ENCODE results near the gene PCDHA12.
"Not testable (repeated sequence)": the region's sequence is repeated elsewhere in the genome, so short reads cannot be mapped to it uniquely, and the experiment has no call there.

PCDHA12 gene

GRCh38 chr5:140875085-140876065, at the start of gene PCDHA12:
PCDHA12 (plus strand) TSS chr5:140875308; CDS start chr5:140875473, 165 bp downstream.
- DNase-seq: no peak

DNA sequence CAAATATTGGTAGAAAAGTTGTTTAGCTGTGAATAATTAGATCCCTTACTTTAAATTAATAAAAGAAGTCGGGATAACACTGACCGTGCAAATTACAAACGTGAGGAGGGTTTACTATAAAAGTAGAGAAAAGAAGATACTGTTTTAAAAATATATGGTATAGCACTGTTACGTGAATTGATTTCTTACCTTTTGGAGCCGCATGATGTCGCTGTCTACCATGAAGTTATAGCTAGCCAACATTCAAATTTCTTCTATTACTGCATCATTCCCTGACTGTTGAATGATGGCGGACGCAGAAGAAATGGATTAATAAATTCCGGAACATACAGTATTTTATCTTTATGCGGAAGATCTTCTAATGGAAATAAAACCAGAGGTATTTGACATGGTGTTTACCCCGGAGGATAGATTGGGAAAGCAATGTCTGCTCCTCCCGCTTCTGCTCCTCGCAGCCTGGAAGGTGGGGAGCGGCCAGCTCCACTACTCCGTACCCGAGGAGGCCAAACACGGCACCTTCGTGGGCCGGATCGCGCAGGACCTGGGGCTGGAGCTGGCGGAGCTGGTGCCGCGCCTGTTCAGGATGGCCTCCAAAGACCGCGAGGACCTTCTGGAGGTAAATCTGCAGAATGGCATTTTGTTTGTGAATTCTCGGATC, 47.3 kb upstream of the PCDHA12 start, which contains the start of gene PCDHA6:
Gene PCDHA6 (plus strand): TSS at position 257 of the 658 bp plus-strand sequence. CDS start 132 bp downstream, at position 389.
- no peak for DNase-seq

- no peak for DNase-seq
Observed at GRCh38 chr5:140828362-140828737, 46.8 kb upstream of the PCDHA12 start.

GRCh38 chr5:140829511-140830501, 45.3 kb upstream of the PCDHA12 start:
- DNase-seq: not testable (repeated sequence)

GRCh38 chr5:140833993-140834392, 41.1 kb upstream of the PCDHA12 start, which contains the start of gene PCDHA7:
PCDHA7 (plus strand) TSS chr5:140834269; CDS start chr5:140834384, 115 bp downstream.
- no peak for DNase-seq

- not testable (repeated sequence) for DNase-seq
Observed at GRCh38 chr5:140834439-140835008, 40.6 kb upstream of the PCDHA12 start.

DNA sequence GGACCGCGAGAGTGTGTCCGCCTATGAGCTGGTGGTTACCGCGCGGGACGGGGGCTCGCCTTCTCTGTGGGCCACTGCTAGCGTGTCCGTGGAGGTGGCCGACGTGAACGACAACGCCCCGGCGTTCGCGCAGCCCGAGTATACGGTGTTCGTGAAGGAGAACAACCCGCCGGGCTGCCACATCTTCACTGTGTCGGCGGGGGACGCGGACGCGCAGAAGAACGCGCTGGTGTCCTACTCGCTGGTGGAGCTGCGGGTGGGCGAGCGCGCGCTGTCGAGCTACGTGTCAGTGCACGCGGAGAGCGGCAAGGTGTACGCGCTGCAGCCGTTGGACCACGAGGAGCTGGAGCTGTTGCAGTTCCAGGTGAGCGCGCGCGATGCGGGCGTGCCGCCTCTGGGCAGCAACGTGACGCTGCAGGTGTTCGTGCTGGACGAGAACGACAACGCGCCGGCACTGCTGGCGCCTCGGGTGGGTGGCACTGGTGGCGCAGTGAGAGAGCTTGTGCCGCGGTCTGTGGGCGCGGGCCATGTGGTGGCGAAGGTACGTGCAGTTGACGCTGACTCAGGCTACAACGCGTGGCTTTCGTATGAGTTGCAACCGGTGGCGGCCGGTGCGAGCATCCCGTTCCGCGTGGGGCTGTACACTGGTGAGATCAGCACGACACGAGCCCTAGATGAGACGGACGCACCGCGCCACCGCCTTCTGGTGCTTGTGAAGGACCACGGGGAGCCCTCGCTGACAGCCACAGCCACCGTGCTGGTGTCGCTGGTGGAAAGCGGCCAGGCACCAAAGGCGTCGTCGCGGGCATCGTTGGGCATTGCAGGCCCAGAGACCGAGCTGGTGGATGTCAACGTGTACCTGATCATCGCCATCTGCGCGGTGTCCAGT, 39.2 kb upstream of the PCDHA12 start:
- no peak for DNase-seq

DNA sequence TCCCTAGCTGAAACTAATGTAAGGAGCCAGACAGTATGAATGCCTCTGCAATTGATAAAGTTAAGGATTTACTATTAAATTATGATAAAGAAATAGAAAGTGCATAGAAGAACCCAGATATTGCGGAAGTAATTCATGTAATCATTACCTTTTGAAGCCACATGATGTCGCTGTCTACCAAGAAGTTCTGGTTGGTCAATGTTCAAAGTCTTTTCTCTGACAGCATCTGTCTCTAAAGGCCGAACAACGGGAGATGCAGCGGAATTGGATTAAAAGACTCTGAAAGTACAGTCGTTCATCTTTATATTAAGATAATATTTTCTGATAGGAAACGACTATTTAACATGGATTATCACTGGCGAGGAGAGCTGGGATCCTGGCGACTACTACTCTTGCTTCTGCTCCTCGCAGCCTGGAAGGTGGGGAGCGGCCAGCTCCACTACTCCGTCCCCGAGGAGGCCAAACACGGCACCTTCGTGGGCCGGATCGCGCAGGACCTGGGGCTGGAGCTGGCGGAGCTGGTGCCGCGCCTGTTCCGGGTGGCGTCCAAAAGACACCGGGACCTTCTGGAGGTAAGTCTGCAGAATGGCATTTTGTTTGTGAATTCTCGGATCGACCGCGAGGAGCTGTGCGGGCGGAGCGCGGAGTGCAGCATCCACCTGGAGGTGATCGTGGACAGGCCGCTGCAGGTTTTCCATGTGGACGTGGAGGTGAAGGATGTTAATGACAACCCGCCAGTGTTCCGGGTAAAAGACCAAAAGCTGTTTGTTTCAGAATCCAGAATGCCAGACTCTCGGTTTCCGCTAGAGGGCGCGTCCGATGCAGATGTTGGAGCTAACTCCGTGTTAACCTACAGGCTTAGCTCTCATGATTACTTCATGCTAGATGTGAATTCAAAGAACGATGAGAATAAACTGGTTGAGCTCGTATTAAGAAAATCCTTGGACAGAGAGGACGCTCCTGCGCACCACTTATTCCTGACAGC, 33.8 kb upstream of the PCDHA12 start, which contains the start of gene PCDHA8:
Gene PCDHA8 (plus strand): TSS at position 210 of the 985 bp plus-strand sequence. CDS start 135 bp downstream, at position 345.
- DNase-seq: no peak

GRCh38 chr5:140842798-140843733, 32.0 kb upstream of the PCDHA12 start:
- no peak for DNase-seq

- not testable (repeated sequence) for DNase-seq
Observed at GRCh38 chr5:140848139-140849102, 26.7 kb upstream of the PCDHA12 start, which contains the start of gene PCDHA9. PCDHA9 (plus strand) TSS chr5:140848382; CDS start chr5:140848496, 114 bp downstream.

GRCh38 chr5:140849831-140850634, 25.1 kb upstream of the PCDHA12 start:
- not testable (repeated sequence) for DNase-seq

DNA sequence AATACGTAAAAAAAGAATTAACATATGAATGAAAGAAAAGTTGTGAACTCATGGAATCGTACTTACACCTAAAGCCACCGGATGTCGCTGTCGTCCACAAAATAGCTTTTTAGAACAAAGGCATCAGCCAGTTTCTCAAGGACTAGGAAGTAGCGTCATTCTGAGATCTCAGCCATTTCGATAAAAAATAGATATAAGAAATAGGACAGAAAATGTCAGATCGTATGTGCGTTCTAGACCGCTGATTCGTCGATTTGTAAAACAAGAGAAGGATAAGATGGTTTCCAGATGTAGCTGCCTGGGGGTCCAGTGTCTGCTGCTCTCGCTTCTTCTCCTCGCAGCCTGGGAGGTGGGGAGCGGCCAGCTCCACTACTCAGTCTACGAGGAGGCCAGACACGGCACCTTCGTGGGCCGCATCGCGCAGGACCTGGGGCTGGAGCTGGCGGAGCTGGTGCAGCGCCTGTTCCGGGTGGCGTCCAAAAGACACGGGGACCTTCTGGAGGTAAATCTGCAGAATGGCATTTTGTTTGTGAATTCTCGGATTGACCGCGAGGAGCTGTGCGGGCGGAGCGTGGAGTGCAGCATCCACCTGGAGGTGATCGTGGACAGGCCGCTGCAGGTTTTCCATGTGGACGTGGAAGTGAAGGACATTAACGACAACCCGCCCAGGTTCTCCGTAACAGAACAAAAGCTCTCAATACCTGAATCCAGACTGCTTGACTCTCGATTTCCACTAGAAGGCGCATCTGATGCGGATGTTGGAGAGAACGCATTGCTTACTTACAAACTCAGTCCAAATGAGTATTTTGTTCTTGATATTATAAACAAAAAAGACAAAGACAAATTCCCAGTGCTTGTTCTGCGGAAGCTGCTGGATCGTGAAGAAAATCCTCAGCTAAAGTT, 19.1 kb upstream of the PCDHA12 start, which contains the start of gene PCDHA10:
Gene PCDHA10 (plus strand): TSS at position 126 of the 903 bp plus-strand sequence. CDS start 152 bp downstream, at position 278.
- no peak for DNase-seq

DNA sequence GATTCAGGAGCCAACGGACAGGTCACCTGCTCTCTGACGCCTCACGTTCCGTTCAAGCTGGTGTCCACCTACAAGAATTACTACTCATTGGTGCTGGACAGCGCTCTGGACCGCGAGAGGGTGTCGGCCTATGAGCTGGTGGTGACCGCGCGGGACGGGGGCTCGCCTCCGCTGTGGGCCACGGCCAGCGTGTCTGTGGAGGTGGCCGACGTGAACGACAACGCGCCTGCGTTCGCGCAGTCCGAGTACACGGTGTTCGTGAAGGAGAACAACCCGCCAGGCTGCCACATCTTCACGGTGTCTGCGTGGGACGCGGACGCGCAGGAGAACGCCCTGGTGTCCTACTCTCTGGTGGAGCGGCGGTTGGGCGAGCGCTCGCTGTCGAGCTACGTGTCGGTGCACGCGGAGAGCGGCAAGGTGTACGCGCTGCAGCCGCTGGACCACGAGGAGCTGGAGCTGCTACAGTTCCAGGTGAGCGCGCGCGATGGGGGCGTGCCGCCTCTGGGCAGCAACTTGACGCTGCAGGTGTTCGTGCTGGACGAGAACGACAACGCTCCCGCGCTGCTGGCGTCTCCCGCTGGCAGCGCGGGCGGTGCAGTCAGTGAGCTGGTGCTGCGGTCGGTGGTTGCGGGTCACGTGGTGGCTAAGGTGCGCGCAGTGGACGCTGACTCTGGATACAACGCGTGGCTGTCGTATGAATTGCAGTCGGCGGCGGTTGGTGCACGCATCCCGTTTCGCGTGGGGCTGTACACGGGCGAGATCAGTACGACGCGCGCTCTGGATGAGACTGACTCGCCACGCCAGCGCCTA, 17.7 kb upstream of the PCDHA12 start:
- DNase-seq: no peak

- DNase-seq: no peak
Observed at GRCh38 chr5:140857987-140858240, 17.2 kb upstream of the PCDHA12 start.

Measured in stimulated activated CD4-positive, alpha-beta T cell treated with anti-CD3 and anti-CD28 coated beads, Interleukin-12 subunit alpha, Interleukin-12 subunit beta, amount 100 ng/mL, for 4 hours (primary cell).